ENCODE results near the gene LARP4. TPM values are rescaled to one million over a fixed set of nuclear protein-coding genes. Genes with fewer than 3 reads are reported as not detected.

LARP4 gene
- total and polyA plus RNA-seq, 9 of the 15 experiments (the other 6 are each of a cell fraction or from before 2014, with no cell fraction given) = 31.6 to 84.5 (median 52.4) TPM

DNA sequence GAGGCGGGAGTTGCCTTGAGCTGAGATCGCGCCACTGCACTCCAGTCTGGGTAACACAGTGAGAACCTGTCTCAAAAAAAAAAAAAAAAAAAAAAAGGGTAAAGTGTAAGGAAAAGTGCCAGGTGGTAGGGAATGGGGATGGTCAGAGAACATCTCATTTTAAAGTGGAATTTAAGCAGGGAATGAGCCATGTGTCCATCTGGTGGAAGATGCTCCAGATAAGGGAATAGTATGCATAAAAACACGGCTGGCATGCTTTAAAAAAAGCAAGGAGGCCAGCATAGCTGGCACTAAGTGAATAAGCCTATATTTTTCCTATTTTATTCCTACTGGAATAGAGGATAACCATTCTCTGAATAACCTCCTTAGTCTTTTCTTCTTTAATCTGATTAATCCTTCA, 38.0 kb upstream of the LARP4 start:
- H3K36me3 ChIP-seq (ENCODE audit: control insufficient read depth, insufficient read depth, low read length) = no peaks in the 10 kb centered on the region
- intact Hi-C loops (cut with micrococcal nuclease) = no loop called here
- H3K9ac ChIP-seq (ENCODE audit: insufficient read depth in 1 of 2, low read depth in 2 of 2, low read length in 2 of 2) = no peak overlapping the region
- WGBS (ENCODE audit: insufficient coverage, low coverage, missing lambda C conversion rate) = 35% methylated on average over 1 of the region's 4 CpGs
- no peak for DNase-seq (ENCODE audit: extremely low read depth in 1 of 4, low spot score in 3 of 4)
- no peak for ATAC-seq
- H3K9me3 ChIP-seq (replicated peaks; ENCODE audit: control insufficient read depth, insufficient read depth, low read depth, low read length) = no peaks in the 10 kb centered on the region
- BruUV-seq (replicated peaks) = no TSS peak
- H3K4me3 ChIP-seq = no peak overlapping the region
- H3K79me2 ChIP-seq (ENCODE audit: control insufficient read depth, insufficient read depth, low read length) = no peaks in the 10 kb centered on the region
- H3K27me3 ChIP-seq (ENCODE audit: control insufficient read depth in 2 of 2, insufficient read depth in 2 of 2, low read length in 2 of 2) = no peaks in the 10 kb centered on the region
- in situ Hi-C loops (cut with MboI) = no loop called here
- POLR2A ChIA-PET = interaction anchor here (0.6 to 2.0 kb wide), 2 partner anchors 12 to 462 kb away, joined by 3 to 4 read pairs; no protein-coding TSS in a partner anchor
- H3K27ac ChIP-seq (ENCODE audit: extremely low read depth, low read depth, low read length) = no peak overlapping the region
- CTCF ChIA-PET (ENCODE audit: low intra/inter-chr PET ratio) = no interaction called here
- no peaks in the 10 kb centered on the region; a peak in 3 of 5 replicates for H3K4me1 ChIP-seq (replicated peaks in 1 of 2; ENCODE audit: control insufficient read depth in 2 of 2, insufficient read depth in 2 of 2, low read length in 2 of 2)
- no peak overlapping the region for H3K4me2 ChIP-seq (ENCODE audit: insufficient read depth, low read length)
- H3K9me1 ChIP-seq (ENCODE audit: control insufficient read depth, insufficient read depth, low read length) = no peaks in the 10 kb centered on the region
- no peak overlapping the region for H2AFZ ChIP-seq (ENCODE audit: low read depth, low read length)
- no peaks in the 10 kb centered on the region for H4K20me1 ChIP-seq (replicated peaks; ENCODE audit: control insufficient read depth, insufficient read depth, low read length)
- no peak for FAIRE-seq
- TF ChIP-seq ZNF436 (CRISPR knock-in tag; IDR thresholded peaks at IDR 0.05) (no peak), PTRF (tag; IDR thresholded peaks at IDR 0.05) (no peak), HDAC1 (IDR thresholded peaks at IDR 0.05) (no peak), TBL1XR1 (IDR thresholded peaks at IDR 0.05; ENCODE audit: low read length in 2 of 2) (no peak), XRCC4 (IDR thresholded peaks at IDR 0.05; ENCODE audit: extremely low read depth, insufficient read depth, insufficient read length) (no peak), ZNF668 (CRISPR knock-in tag; IDR thresholded peaks at IDR 0.05) (no peak), NEUROD1 (IDR thresholded peaks at IDR 0.05; ENCODE audit: borderline replicate concordance, low read depth, low read length, partially characterized antibody) (no peak)
- TF ChIP-seq, protein P1, sequence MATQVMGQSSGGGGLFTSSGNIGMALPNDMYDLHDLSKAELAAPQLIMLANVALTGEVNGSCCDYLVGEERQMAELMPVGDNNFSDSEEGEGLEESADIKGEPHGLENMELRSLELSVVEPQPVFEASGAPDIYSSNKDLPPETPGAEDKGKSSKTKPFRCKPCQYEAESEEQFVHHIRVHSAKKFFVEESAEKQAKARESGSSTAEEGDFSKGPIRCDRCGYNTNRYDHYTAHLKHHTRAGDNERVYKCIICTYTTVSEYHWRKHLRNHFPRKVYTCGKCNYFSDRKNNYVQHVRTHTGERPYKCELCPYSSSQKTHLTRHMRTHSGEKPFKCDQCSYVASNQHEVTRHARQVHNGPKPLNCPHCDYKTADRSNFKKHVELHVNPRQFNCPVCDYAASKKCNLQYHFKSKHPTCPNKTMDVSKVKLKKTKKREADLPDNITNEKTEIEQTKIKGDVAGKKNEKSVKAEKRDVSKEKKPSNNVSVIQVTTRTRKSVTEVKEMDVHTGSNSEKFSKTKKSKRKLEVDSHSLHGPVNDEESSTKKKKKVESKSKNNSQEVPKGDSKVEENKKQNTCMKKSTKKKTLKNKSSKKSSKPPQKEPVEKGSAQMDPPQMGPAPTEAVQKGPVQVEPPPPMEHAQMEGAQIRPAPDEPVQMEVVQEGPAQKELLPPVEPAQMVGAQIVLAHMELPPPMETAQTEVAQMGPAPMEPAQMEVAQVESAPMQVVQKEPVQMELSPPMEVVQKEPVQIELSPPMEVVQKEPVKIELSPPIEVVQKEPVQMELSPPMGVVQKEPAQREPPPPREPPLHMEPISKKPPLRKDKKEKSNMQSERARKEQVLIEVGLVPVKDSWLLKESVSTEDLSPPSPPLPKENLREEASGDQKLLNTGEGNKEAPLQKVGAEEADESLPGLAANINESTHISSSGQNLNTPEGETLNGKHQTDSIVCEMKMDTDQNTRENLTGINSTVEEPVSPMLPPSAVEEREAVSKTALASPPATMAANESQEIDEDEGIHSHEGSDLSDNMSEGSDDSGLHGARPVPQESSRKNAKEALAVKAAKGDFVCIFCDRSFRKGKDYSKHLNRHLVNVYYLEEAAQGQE (IDR thresholded peaks at IDR 0.05; ENCODE audit: borderline replicate concordance) = no peak
- TF ChIP-seq, protein P1 (CRISPR knock-in tag; IDR thresholded peaks at IDR 0.05; ENCODE audit: low read depth) = no peak
- TF ChIP-seq, protein P2, sequence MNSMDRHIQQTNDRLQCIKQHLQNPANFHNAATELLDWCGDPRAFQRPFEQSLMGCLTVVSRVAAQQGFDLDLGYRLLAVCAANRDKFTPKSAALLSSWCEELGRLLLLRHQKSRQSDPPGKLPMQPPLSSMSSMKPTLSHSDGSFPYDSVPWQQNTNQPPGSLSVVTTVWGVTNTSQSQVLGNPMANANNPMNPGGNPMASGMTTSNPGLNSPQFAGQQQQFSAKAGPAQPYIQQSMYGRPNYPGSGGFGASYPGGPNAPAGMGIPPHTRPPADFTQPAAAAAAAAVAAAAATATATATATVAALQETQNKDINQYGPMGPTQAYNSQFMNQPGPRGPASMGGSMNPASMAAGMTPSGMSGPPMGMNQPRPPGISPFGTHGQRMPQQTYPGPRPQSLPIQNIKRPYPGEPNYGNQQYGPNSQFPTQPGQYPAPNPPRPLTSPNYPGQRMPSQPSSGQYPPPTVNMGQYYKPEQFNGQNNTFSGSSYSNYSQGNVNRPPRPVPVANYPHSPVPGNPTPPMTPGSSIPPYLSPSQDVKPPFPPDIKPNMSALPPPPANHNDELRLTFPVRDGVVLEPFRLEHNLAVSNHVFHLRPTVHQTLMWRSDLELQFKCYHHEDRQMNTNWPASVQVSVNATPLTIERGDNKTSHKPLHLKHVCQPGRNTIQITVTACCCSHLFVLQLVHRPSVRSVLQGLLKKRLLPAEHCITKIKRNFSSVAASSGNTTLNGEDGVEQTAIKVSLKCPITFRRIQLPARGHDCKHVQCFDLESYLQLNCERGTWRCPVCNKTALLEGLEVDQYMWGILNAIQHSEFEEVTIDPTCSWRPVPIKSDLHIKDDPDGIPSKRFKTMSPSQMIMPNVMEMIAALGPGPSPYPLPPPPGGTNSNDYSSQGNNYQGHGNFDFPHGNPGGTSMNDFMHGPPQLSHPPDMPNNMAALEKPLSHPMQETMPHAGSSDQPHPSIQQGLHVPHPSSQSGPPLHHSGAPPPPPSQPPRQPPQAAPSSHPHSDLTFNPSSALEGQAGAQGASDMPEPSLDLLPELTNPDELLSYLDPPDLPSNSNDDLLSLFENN (IDR thresholded peaks at IDR 0.05; ENCODE audit: low read depth in 2 of 2, low read length in 2 of 2) = no peak
- TF ChIP-seq, protein P3, sequence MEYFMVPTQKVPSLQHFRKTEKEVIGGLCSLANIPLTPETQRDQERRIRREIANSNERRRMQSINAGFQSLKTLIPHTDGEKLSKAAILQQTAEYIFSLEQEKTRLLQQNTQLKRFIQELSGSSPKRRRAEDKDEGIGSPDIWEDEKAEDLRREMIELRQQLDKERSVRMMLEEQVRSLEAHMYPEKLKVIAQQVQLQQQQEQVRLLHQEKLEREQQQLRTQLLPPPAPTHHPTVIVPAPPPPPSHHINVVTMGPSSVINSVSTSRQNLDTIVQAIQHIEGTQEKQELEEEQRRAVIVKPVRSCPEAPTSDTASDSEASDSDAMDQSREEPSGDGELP (CRISPR knock-in tag; IDR thresholded peaks at IDR 0.05; ENCODE audit: borderline replicate concordance) = no peak
